Small intestine (tissue), 7 donors: Measurements from ENCODE around the gene KDM4B. TPM values are rescaled to one million over a fixed set of nuclear protein-coding genes. Genes with fewer than 3 reads are reported as not detected.

ENCODE experiments used
- DNase-seq, 2 donors: peaks; one replicate each; pipeline versions ENCODE4 v3.0.0 to v3.0.0-alpha.2; 2013
- FAIRE-seq: peaks from 2 replicates; lab custom pipeline; 2012; peaks lifted over from hg19 to GRCh38; lab: Jason Lieb, UNC
- H3K27ac ChIP-seq, 3 donors: one replicate each; pipeline ENCODE4 v1.5.1; 2013; ENCODE audit warnings: low read length in 2 of 3, mild to moderate bottlenecking in 2 of 3, control low read depth in 1 of 3, inconsistent platforms in 1 of 3, low read depth in 1 of 3, moderate library complexity in 1 of 3
- H3K27me3 ChIP-seq, 3 donors: one replicate each; pipeline ENCODE4 v1.6.1; 2013; ENCODE audit warnings: low read length in 3 of 3, inconsistent platforms in 1 of 3; ENCODE audit not compliant: control insufficient read depth in 3 of 3, insufficient read depth in 3 of 3
- H3K36me3 ChIP-seq, 3 donors: one replicate each; pipeline ENCODE4 v1.6.1; 2013; ENCODE audit warnings: low read length in 3 of 3, inconsistent platforms in 1 of 3, low read depth in 1 of 3, mild to moderate bottlenecking in 1 of 3, moderate library complexity in 1 of 3; ENCODE audit not compliant: control insufficient read depth in 3 of 3, insufficient read depth in 2 of 3
- H3K4me1 ChIP-seq, 3 donors: one replicate each; pipeline ENCODE4 v1.6.1; 2013; ENCODE audit warnings: low read length in 2 of 3, inconsistent platforms in 1 of 3, low read depth in 1 of 3, mild to moderate bottlenecking in 1 of 3, moderate library complexity in 1 of 3; ENCODE audit not compliant: control insufficient read depth in 3 of 3, insufficient read depth in 2 of 3
- H3K4me3 ChIP-seq, 3 donors: one replicate each; pipeline ENCODE4 v1.5.1; 2013; ENCODE audit warnings: low read length in 3 of 3, control low read depth in 1 of 3, inconsistent platforms in 1 of 3, low read depth in 1 of 3, mild to moderate bottlenecking in 1 of 3, moderate library complexity in 1 of 3
- H3K9me3 ChIP-seq, 2 donors: one replicate each; pipeline ENCODE4 v1.6.1; 2013; ENCODE audit warnings: low read depth in 1 of 2, low read length in 1 of 2; ENCODE audit not compliant: control insufficient read depth in 2 of 2, insufficient read depth in 1 of 2
- WGBS, 3 donors: extraction: QIAGEN DNeasy Blood & Tissue Kit; methylation state at CpG; one replicate each; pipeline ENCODE4 v1.1.7; 2013; 5-methylcytosine and 5-hydroxymethylcytosine counted together
- polyA plus RNA-seq, 4 donors: library from polyadenylated mRNA; stranded (reverse) in 3 of 4; unstranded in 1 of 4; fragments of 200-250 nt in 3 of 4; fragments of 120-200 nt in 1 of 4; gene quantifications; one replicate each; pipeline versions ENCODE4 v1.2.1 to v1.2.3, GENCODE V29; 2013
- donor health status: healthy with polysubstance abuse.
- donor health status: control.
- donor health status: control.
- donor health status: Bipolar disorder and iron deficiency.
- donor health status: healthy.

The KDM4B gene
- polyA plus RNA-seq, 4 donors: 8.1 to 12.0 (median 10.6) TPM

DNA sequence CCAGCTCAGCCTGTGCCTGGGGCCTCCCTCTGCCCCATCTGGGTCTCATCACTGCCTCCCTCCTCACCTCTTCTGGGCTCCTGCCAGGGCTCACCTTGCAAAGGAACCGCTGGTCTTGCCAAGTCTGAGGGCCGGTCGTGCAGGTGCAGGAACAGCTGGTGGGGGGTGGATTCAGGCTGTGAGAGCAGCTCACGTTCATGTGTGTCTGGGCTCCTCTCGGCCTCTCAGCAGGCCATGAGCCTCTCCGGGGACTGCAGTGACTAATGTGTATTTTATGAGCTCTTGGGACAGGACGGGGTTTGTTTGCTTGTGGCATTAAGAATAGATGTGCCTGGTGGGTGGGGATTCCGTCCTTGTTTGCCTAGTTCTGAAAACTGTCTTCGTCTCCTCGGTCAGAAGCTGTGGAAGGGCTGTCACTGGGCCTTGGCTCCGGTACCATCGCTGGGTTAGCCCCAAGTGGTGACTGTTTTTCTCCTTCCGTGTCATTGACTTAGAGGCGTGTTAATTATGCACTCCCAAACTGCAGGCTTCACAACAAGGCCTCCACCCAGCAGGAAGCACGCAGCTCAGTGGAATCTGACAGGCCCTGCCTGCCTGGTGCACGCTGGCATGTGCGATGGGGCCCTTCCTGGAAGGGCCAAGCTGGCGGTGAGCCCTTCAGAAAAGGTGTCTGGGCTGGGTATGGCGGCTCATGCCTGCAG is 77.6 kb downstream of the KDM4B start:
- Histone ChIP-seq H3K27me3 (no peaks in the 10 kb centered on the region), H3K4me3 (no peak overlapping the region), H3K9me3 (no peaks in the 10 kb centered on the region), H3K27ac (peak overlapping the region in 1 of 3 donors; percentile 9), H3K36me3 (peaks cover 2 to 60% (median 3%) of the 10 kb centered on the region in 3 donors), H3K4me1 (peaks cover 0 to 5% (median 2%) of the 10 kb centered on the region in 3 donors)
- FAIRE-seq: no peak
- WGBS, 3 donors: 20 to 61% (median 44%) methylated on average over 19 of the region's 19 CpGs
- DNase-seq: peak; percentile 46 to 56

- Histone ChIP-seq H3K4me3 (no peak overlapping the region), H3K27ac (no peak overlapping the region), H3K27me3 (no peaks in the 10 kb centered on the region), H3K36me3 (peaks cover 2 to 58% (median 2%) of the 10 kb centered on the region in 3 donors), H3K4me1 (peaks cover 0 to 5% (median 2%) of the 10 kb centered on the region in 3 donors), H3K9me3 (no peaks in the 10 kb centered on the region)
- FAIRE-seq (no peak), DNase-seq (no peak)
- WGBS, 3 donors: 95 to 96% (median 96%) methylated on average over 39 of the region's 39 CpGs
Measured at GRCh38 chr19:5047251-5047935, 78.5 kb downstream of the KDM4B start.

GRCh38 chr19:5048091-5048726 is 79.3 kb downstream of the KDM4B start:
- FAIRE-seq: no peak

GRCh38 chr19:5048727-5049553 is 80.0 kb downstream of the KDM4B start:
- WGBS, 3 donors: 83 to 91% (median 86%) methylated on average over 34 to 36 of the region's 36 CpGs
- no peak for DNase-seq
- no peak for FAIRE-seq

More at GRCh38 chr19:5048091-5048726, 79.3 kb downstream of the KDM4B start:
- peak; percentile 66 to 84 for DNase-seq
- H3K27me3 ChIP-seq: no peaks in the 10 kb centered on the region
- no peak overlapping the region for H3K4me3 ChIP-seq
- H3K9me3 ChIP-seq: no peaks in the 10 kb centered on the region
- H3K36me3 ChIP-seq: peaks cover 0 to 60% (median 2%) of the 10 kb centered on the region in 3 donors
- no peak overlapping the region for H3K27ac ChIP-seq
- WGBS, 3 donors: 18 to 29% (median 24%) methylated on average over 42 to 44 of the region's 44 CpGs
- peaks cover 0 to 5% (median 2%) of the 10 kb centered on the region in 3 donors for H3K4me1 ChIP-seq

DNA sequence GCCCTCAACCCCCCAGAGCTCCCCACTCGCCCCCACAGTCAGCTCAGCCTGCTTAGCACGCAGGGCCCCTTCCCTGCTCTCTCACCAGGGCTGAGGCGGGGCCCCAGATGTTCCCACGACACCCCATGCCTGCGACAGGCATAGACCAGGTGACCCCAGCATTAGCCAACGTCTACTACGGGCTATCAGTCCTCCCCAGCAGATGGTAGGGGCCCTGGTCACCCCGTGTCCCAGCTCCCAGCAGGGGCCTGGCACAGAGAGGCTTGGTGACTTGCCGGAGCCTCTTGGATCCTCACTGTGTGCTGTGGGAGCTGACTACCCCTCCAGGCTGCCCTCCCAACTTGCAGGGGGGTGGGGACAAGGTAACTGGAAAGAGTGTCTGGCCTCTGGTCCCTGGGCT is 80.6 kb downstream of the KDM4B start:
- peaks cover 0 to 65% (median 2%) of the 10 kb centered on the region in 3 donors for H3K36me3 ChIP-seq
- H3K4me3 ChIP-seq: no peak overlapping the region
- H3K27me3 ChIP-seq: no peaks in the 10 kb centered on the region
- no peak for DNase-seq
- no peak for FAIRE-seq
- no peak overlapping the region for H3K27ac ChIP-seq
- H3K9me3 ChIP-seq: no peaks in the 10 kb centered on the region
- 89 to 91% (median 90%) methylated on average over 9 of the region's 9 CpGs for WGBS, 3 donors
- H3K4me1 ChIP-seq: peaks cover 0 to 5% (median 2%) of the 10 kb centered on the region in 3 donors

More at GRCh38 chr19:5048727-5049553, 80.0 kb downstream of the KDM4B start:
- no peak overlapping the region for H3K27ac ChIP-seq
- no peak overlapping the region for H3K4me3 ChIP-seq
- peaks cover 0 to 63% (median 2%) of the 10 kb centered on the region in 3 donors for H3K36me3 ChIP-seq
- peaks cover 0 to 5% (median 2%) of the 10 kb centered on the region in 3 donors for H3K4me1 ChIP-seq
- H3K9me3 ChIP-seq: no peaks in the 10 kb centered on the region
- no peaks in the 10 kb centered on the region for H3K27me3 ChIP-seq

DNA sequence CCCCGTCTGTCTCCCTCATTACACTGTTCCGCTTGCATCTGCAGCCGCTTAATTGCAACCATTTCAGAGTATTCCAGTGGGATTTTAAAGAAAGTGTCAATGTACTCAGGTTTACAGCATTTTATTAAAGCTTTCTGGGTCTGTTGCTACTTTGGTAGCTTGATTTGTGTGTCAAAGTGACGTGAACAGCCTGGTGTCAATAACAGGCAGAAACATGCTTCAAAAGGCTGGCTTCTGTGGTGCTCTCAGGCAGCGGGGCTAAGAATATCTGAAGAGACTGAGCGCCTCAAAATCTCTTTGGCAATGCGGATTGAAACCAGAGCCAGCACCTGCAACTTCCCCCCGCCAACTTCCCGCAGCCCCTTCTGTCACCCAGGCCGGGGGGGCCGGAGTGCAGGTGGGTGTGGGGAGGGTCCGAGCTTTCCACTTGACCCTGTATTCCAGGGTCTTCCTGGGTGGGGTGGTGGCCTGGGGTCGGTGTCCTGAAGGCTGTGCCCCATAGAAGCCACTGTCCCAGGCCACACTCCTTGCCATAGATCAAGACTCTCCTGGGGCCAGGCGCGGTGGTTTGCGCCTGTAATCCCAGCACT is 81.2 kb downstream of the KDM4B start:
- WGBS, 3 donors: 93 to 96% (median 93%) methylated on average over 15 to 16 of the region's 16 CpGs
- H3K4me1 ChIP-seq: peaks cover 0 to 5% (median 2%) of the 10 kb centered on the region in 3 donors
- peaks cover 0 to 66% (median 2%) of the 10 kb centered on the region in 3 donors for H3K36me3 ChIP-seq
- H3K9me3 ChIP-seq: no peaks in the 10 kb centered on the region
- no peaks in the 10 kb centered on the region for H3K27me3 ChIP-seq
- H3K4me3 ChIP-seq: no peak overlapping the region
- no peak for DNase-seq
- H3K27ac ChIP-seq: no peak overlapping the region
- FAIRE-seq: no peak

DNA sequence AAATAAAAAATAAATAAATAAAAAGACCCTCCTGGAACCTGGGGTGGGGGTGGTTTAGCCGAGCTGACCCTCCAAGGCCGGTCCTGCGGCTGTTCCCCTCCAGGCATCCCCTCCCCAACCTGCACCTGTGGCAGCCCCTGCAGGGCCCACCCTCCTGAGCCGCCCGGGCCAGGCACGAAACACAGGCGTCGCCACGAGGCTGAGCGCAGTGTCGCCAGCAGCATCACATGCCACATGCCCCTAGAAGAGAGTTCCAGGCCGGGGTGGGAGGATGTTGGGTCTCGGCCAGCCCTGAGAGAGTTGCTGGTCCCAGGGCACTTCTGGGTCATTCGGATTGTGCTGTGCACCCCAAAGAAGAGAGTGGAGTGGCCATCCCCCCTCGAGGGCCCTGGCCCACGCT is 82.0 kb downstream of the KDM4B start:
- 93 to 95% (median 95%) methylated on average over 16 of the region's 16 CpGs for WGBS, 3 donors
- no peaks in the 10 kb centered on the region for H3K27me3 ChIP-seq
- H3K9me3 ChIP-seq: no peaks in the 10 kb centered on the region
- FAIRE-seq: no peak
- H3K4me3 ChIP-seq: no peak overlapping the region
- no peak for DNase-seq
- H3K36me3 ChIP-seq: peaks cover 0 to 69% (median 2%) of the 10 kb centered on the region in 3 donors
- H3K27ac ChIP-seq: no peak overlapping the region
- H3K4me1 ChIP-seq: peaks cover 0 to 5% (median 2%) of the 10 kb centered on the region in 3 donors
